ENCODE results near the gene DLGAP3.
A peak's percentile ranks its signal among the peaks of the same experiment; 100 is the strongest.
"Not testable (repeated sequence)": the region's sequence is repeated elsewhere in the genome, so short reads cannot be mapped to it uniquely, and the experiment has no call there.

The DLGAP3 gene

GRCh38 chr1:34929497-34929852, at the start of gene DLGAP3:
DLGAP3 (minus strand) TSS chr1:34929650; CDS start chr1:34905383, 24,267 bp downstream.
- peak; percentile 65 for DNase-seq (ENCODE audit: low spot score)
- FAIRE-seq: no peak

GRCh38 chr1:34978921-34979320, 49.5 kb upstream of the DLGAP3 start:
- FAIRE-seq (no peak), DNase-seq (ENCODE audit: low spot score) (no peak)

GRCh38 chr1:34977858-34978257, 48.4 kb upstream of the DLGAP3 start:
- DNase-seq (ENCODE audit: low spot score): no peak
- FAIRE-seq: no peak

GRCh38 chr1:34977210-34977471, 47.7 kb upstream of the DLGAP3 start:
- no peak for DNase-seq (ENCODE audit: low spot score)
- no peak for FAIRE-seq

- DNase-seq (ENCODE audit: low spot score): no peak
- FAIRE-seq: no peak
These were observed 47.1 kb upstream of the DLGAP3 start for GRCh38 chr1:34976384-34977209.

GRCh38 chr1:34975771-34976170, 46.3 kb upstream of the DLGAP3 start:
- no peak for DNase-seq (ENCODE audit: low spot score)
- no peak for FAIRE-seq

- DNase-seq (ENCODE audit: low spot score) (no peak), FAIRE-seq (no peak)
These were observed 45.9 kb upstream of the DLGAP3 start for GRCh38 chr1:34975338-34975737.

GRCh38 chr1:34974626-34975025, 45.2 kb upstream of the DLGAP3 start:
- FAIRE-seq: no peak
- DNase-seq (ENCODE audit: low spot score): no peak

- DNase-seq (ENCODE audit: low spot score) (no peak), FAIRE-seq (no peak)
These were observed 43.9 kb upstream of the DLGAP3 start for GRCh38 chr1:34973326-34973725.

GRCh38 chr1:34970829-34971228, 41.4 kb upstream of the DLGAP3 start:
- DNase-seq (ENCODE audit: low spot score): no peak
- no peak for FAIRE-seq

- peak; percentile 24 for DNase-seq (ENCODE audit: low spot score)
- FAIRE-seq: no peak
These were observed 40.8 kb upstream of the DLGAP3 start for GRCh38 chr1:34970220-34970735.

- not testable (repeated sequence) for FAIRE-seq; DNase-seq (ENCODE audit: low spot score)
These were observed 38.8 kb upstream of the DLGAP3 start for GRCh38 chr1:34968297-34968696.

GRCh38 chr1:34967672-34968071, 38.2 kb upstream of the DLGAP3 start:
- not testable (repeated sequence) for FAIRE-seq; DNase-seq (ENCODE audit: low spot score)

- no peak for DNase-seq (ENCODE audit: low spot score)
- no peak for FAIRE-seq
These were observed 36.1 kb upstream of the DLGAP3 start for GRCh38 chr1:34965597-34965996.

GRCh38 chr1:34950428-34950827, 21.0 kb upstream of the DLGAP3 start:
- FAIRE-seq (no peak), DNase-seq (ENCODE audit: low spot score) (no peak)

- not testable (repeated sequence) for DNase-seq (ENCODE audit: low spot score); FAIRE-seq
These were observed 19.3 kb upstream of the DLGAP3 start for GRCh38 chr1:34948739-34949138.

- DNase-seq (ENCODE audit: low spot score); FAIRE-seq: not testable (repeated sequence)
These were observed 18.3 kb upstream of the DLGAP3 start for GRCh38 chr1:34947641-34948314.

GRCh38 chr1:34946211-34946610, 16.8 kb upstream of the DLGAP3 start:
- DNase-seq (ENCODE audit: low spot score) (no peak), FAIRE-seq (no peak)

- DNase-seq (ENCODE audit: low spot score); FAIRE-seq: not testable (repeated sequence)
These were observed 12.3 kb upstream of the DLGAP3 start for GRCh38 chr1:34941798-34942197.

- FAIRE-seq (no peak), DNase-seq (ENCODE audit: low spot score) (no peak)
These were observed 1.2 kb upstream of the DLGAP3 start for GRCh38 chr1:34930702-34931071.

GRCh38 chr1:34929853-34930701, 627 bp upstream of the DLGAP3 start:
- FAIRE-seq: no peak

More at GRCh38 chr1:34929853-34930701, 627 bp upstream of the DLGAP3 start:
- no peak for DNase-seq (ENCODE audit: low spot score)

Measured in urothelium cell line (cell line).